Hepatocyte (in vitro differentiated cells): ENCODE data around the gene ANKS6.

Experiments
- CTCF ChIP-seq: fragments of 200-600 bp; sonication (generic); IDR thresholded peaks from 2 replicates; pipeline ENCODE4 v1.5.1; 2016; ENCODE audit warnings: antibody characterized with exemption, mild to moderate bottlenecking; ENCODE audit not compliant: poor library complexity
- EZH2 ChIP-seq: fragments of 200-600 bp; sonication (generic); IDR thresholded peaks from 2 replicates; pipeline ENCODE4 v1.6.1; 2016; ENCODE audit warnings: antibody characterized with exemption, mild to moderate bottlenecking, borderline replicate concordance

- TF ChIP-seq EZH2, result no peak
- TF ChIP-seq CTCF, result no peak
Observed at GRCh38 chr9:98821831-98822230, 25.5 kb upstream of the ANKS6 start.
